Stimulated activated CD4-positive, alpha-beta T cell treated with anti-CD3 and anti-CD28 coated beads, Interleukin-4, amount 100 ng/mL, for 4 hours (primary cell): ENCODE data around the gene DTX1.
A peak's percentile ranks its signal among the peaks of the same experiment; 100 is the strongest.

Source experiments
- DNase-seq, 2 experiments: peaks; one replicate each; pipeline ENCODE4 v3.0.0-alpha.2; 2020

Gene DTX1

GRCh38 chr12:113056631-113057488, at the start of gene DTX1:
DTX1 (plus strand) TSS chr12:113056730; CDS start chr12:113058193, 1,463 bp downstream.
- peak; percentile 42 to 49 for DNase-seq

GRCh38 chr12:113007166-113007565, 49.4 kb upstream of the DTX1 start:
- DNase-seq: no peak

- DNase-seq: no peak
Measured at GRCh38 chr12:113010701-113011100, 45.8 kb upstream of the DTX1 start.

GRCh38 chr12:113014565-113014964, 42.0 kb upstream of the DTX1 start:
- no peak for DNase-seq

GRCh38 chr12:113016796-113017195, 39.7 kb upstream of the DTX1 start:
- DNase-seq: no peak

GRCh38 chr12:113019025-113019424, 37.5 kb upstream of the DTX1 start:
- no peak for DNase-seq

GRCh38 chr12:113021500-113021899, 35.0 kb upstream of the DTX1 start:
- DNase-seq: no peak

GRCh38 chr12:113022563-113023297, 33.8 kb upstream of the DTX1 start:
- no peak for DNase-seq

GRCh38 chr12:113027726-113028125, 28.8 kb upstream of the DTX1 start:
- DNase-seq: no peak

GRCh38 chr12:113030875-113031525, 25.5 kb upstream of the DTX1 start:
- DNase-seq: no peak

- no peak for DNase-seq
Measured at GRCh38 chr12:113039911-113040445, 16.6 kb upstream of the DTX1 start.

GRCh38 chr12:113040722-113041171, 15.8 kb upstream of the DTX1 start:
- DNase-seq: no peak

- DNase-seq: no peak
Measured at GRCh38 chr12:113041560-113041959, 15.0 kb upstream of the DTX1 start.

GRCh38 chr12:113043240-113043639, 13.3 kb upstream of the DTX1 start:
- DNase-seq: no peak

GRCh38 chr12:113044516-113044915, 12.0 kb upstream of the DTX1 start:
- DNase-seq: no peak

GRCh38 chr12:113048716-113049127, 7.8 kb upstream of the DTX1 start:
- peak; percentile 30 to 52 for DNase-seq

- DNase-seq: no peak
Measured at GRCh38 chr12:113049976-113050742, 6.4 kb upstream of the DTX1 start.

- DNase-seq: no peak
Measured at GRCh38 chr12:113050795-113051194, 5.7 kb upstream of the DTX1 start.

GRCh38 chr12:113051759-113052158, 4.8 kb upstream of the DTX1 start:
- DNase-seq: no peak

GRCh38 chr12:113052326-113052725, 4.2 kb upstream of the DTX1 start:
- no peak for DNase-seq

GRCh38 chr12:113054948-113055486, 1.5 kb upstream of the DTX1 start:
- DNase-seq: no peak
